Measurements from ENCODE around the gene RIC8B.
A peak's percentile ranks its signal among the peaks of the same experiment; 100 is the strongest.

The RIC8B gene

GRCh38 chr12:106814714-106815113, 40.2 kb downstream of the RIC8B start:
- no peak for DNase-seq

- DNase-seq: no peak
Measured at GRCh38 chr12:106815741-106816140, 41.3 kb downstream of the RIC8B start.

GRCh38 chr12:106816231-106816630, 41.7 kb downstream of the RIC8B start:
- no peak for DNase-seq

GRCh38 chr12:106819991-106820390, 45.5 kb downstream of the RIC8B start:
- no peak for DNase-seq

- DNase-seq: no peak
Measured at GRCh38 chr12:106831699-106832098, 57.2 kb downstream of the RIC8B start.

- no peak for DNase-seq
Measured at GRCh38 chr12:106837782-106838181, 63.3 kb downstream of the RIC8B start.

- no peak for DNase-seq
Measured at GRCh38 chr12:106839333-106839732, 64.9 kb downstream of the RIC8B start.

GRCh38 chr12:106840243-106840642, 65.8 kb downstream of the RIC8B start:
- DNase-seq: no peak

GRCh38 chr12:106841510-106842302, 67.2 kb downstream of the RIC8B start:
- DNase-seq: peak; percentile 26

- DNase-seq: no peak
Measured at GRCh38 chr12:106845902-106846301, 71.4 kb downstream of the RIC8B start.

GRCh38 chr12:106847861-106848260, 73.4 kb downstream of the RIC8B start:
- no peak for DNase-seq

- no peak for DNase-seq
Measured at GRCh38 chr12:106851306-106851705, 76.8 kb downstream of the RIC8B start.

- DNase-seq: no peak
Measured at GRCh38 chr12:106854723-106855122, 80.2 kb downstream of the RIC8B start.

GRCh38 chr12:106855221-106855758, 80.8 kb downstream of the RIC8B start:
- no peak for DNase-seq

GRCh38 chr12:106861984-106862916, 87.8 kb downstream of the RIC8B start:
- DNase-seq: no peak

- DNase-seq: no peak
Measured at GRCh38 chr12:106863189-106863588, 88.7 kb downstream of the RIC8B start.

- no peak for DNase-seq
Measured at GRCh38 chr12:106865683-106866082, 91.2 kb downstream of the RIC8B start.

GRCh38 chr12:106866426-106867080, 92.1 kb downstream of the RIC8B start:
- no peak for DNase-seq

GRCh38 chr12:106867651-106868050, 93.2 kb downstream of the RIC8B start:
- DNase-seq: no peak

- no peak for DNase-seq
Measured at GRCh38 chr12:106868982-106869700, 94.7 kb downstream of the RIC8B start.

GRCh38 chr12:106870116-106870515, 95.6 kb downstream of the RIC8B start:
- DNase-seq: no peak

- no peak for DNase-seq
Measured at GRCh38 chr12:106871477-106871876, 97.0 kb downstream of the RIC8B start.
